ENCODE data around the gene CLRN3. TPM values are rescaled to one million over a fixed set of nuclear protein-coding genes. Genes with fewer than 3 reads are reported as not detected.
A peak's percentile ranks its signal among the peaks of the same experiment; 100 is the strongest.

CLRN3 gene
- total RNA-seq, 1 donor from 2014 or later: not detected

- peaks cover 6% of the 10 kb centered on the region for H3K27me3 ChIP-seq (ENCODE audit: insufficient read depth, low read length)
- Mint-ChIP-seq H3K27ac (ENCODE audit: unreplicated experiment) (no peak overlapping the region), H3K27me3 (ENCODE audit: low read depth, unreplicated experiment) (peaks cover 13% of the 10 kb centered on the region), H3K9me3 (ENCODE audit: unreplicated experiment) (no peaks in the 10 kb centered on the region), H3K36me3 (ENCODE audit: low read depth, unreplicated experiment) (no peaks in the 10 kb centered on the region), H3K4me3 (ENCODE audit: unreplicated experiment) (no peak overlapping the region), H3K4me1 (ENCODE audit: low read depth, unreplicated experiment) (peaks cover 16% of the 10 kb centered on the region)
- H3K4me3 ChIP-seq (ENCODE audit: insufficient read depth, low read depth, low read length): no peak overlapping the region
- DNase-seq (ENCODE audit: low read depth): no peak
- no peaks in the 10 kb centered on the region for H4K20me1 ChIP-seq (ENCODE audit: insufficient read depth, low read length)
- no peak overlapping the region for H3K27ac ChIP-seq (ENCODE audit: low read depth, low read length)
- H3K4me2 ChIP-seq (ENCODE audit: low read length): no peak overlapping the region
- TF ChIP-seq, protein P1, sequence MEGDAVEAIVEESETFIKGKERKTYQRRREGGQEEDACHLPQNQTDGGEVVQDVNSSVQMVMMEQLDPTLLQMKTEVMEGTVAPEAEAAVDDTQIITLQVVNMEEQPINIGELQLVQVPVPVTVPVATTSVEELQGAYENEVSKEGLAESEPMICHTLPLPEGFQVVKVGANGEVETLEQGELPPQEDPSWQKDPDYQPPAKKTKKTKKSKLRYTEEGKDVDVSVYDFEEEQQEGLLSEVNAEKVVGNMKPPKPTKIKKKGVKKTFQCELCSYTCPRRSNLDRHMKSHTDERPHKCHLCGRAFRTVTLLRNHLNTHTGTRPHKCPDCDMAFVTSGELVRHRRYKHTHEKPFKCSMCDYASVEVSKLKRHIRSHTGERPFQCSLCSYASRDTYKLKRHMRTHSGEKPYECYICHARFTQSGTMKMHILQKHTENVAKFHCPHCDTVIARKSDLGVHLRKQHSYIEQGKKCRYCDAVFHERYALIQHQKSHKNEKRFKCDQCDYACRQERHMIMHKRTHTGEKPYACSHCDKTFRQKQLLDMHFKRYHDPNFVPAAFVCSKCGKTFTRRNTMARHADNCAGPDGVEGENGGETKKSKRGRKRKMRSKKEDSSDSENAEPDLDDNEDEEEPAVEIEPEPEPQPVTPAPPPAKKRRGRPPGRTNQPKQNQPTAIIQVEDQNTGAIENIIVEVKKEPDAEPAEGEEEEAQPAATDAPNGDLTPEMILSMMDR (IDR thresholded peaks at IDR 0.05; ENCODE audit: insufficient read depth, low read depth, low read length): no peak
- TF ChIP-seq EZH2 (IDR thresholded peaks at IDR 0.05; ENCODE audit: insufficient read depth, low read length): no peak
- peaks cover 12% of the 10 kb centered on the region for H3K4me1 ChIP-seq (ENCODE audit: insufficient read depth, low read length)
- H3K36me3 ChIP-seq (ENCODE audit: insufficient read depth, low read length): no peaks in the 10 kb centered on the region
- H3K9ac ChIP-seq (ENCODE audit: low read length): no peak overlapping the region
- FAIRE-seq: no peak
- no peaks in the 10 kb centered on the region for H3K9me3 ChIP-seq (ENCODE audit: insufficient read depth, low read depth, low read length)
- no peak overlapping the region for H2AFZ ChIP-seq (ENCODE audit: low read depth, low read length)
- peaks cover 8% of the 10 kb centered on the region for H3K79me2 ChIP-seq (ENCODE audit: insufficient read depth, low read length)
Observed at GRCh38 chr10:127903789-127904188, 11.0 kb upstream of the CLRN3 start.

DNA sequence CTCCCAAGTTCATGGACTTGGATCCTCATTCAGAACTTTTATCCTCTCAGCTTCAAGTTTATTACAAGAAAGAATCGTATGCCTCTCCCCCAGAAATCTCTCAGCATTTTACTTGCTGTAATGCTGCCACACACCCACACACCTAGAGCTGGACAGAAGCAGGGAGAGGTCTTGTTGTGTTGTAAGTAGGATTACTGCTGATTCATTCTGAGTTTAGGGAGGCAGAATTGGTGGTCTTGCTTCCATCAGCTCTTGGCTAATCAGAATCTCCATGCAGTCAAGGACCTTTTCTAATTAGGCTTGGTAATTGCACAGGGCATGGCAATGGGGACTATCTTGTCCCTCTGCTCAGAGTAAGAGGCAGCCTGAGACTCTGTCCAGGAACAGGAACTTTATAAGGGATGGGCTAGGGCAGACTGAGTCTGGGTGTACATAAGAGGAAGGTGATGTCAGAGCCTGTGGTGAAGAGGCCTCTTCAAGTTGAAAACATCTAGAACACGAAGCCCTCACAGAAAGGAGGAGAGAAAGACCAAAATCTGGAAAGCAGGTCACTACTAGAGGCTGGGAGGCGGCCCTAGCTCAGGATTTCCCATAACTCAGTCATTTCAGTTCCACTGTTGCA, 7.1 kb upstream of the CLRN3 start:
- peaks cover 6% of the 10 kb centered on the region for H3K27me3 ChIP-seq (ENCODE audit: insufficient read depth, low read length)
- H3K4me3 Mint-ChIP-seq (ENCODE audit: unreplicated experiment): no peak overlapping the region

GRCh38 chr10:127897177-127897576, 4.4 kb upstream of the CLRN3 start:
- H3K4me2 ChIP-seq (ENCODE audit: low read length): no peak overlapping the region
- no peak for TF ChIP-seq EZH2 (IDR thresholded peaks at IDR 0.05; ENCODE audit: insufficient read depth, low read length)
- TF ChIP-seq, protein P1 (IDR thresholded peaks at IDR 0.05; ENCODE audit: insufficient read depth, low read depth, low read length): no peak
- H3K4me1 ChIP-seq (ENCODE audit: insufficient read depth, low read length): no peaks in the 10 kb centered on the region
- H3K4me3 ChIP-seq (ENCODE audit: insufficient read depth, low read depth, low read length): no peak overlapping the region
- Mint-ChIP-seq H3K4me3 (ENCODE audit: unreplicated experiment) (no peak overlapping the region), H3K36me3 (ENCODE audit: low read depth, unreplicated experiment) (no peaks in the 10 kb centered on the region), H3K27ac (ENCODE audit: unreplicated experiment) (no peak overlapping the region), H3K9me3 (ENCODE audit: unreplicated experiment) (no peaks in the 10 kb centered on the region), H3K27me3 (ENCODE audit: low read depth, unreplicated experiment) (no peaks in the 10 kb centered on the region), H3K4me1 (ENCODE audit: low read depth, unreplicated experiment) (peaks cover 20% of the 10 kb centered on the region)
- no peaks in the 10 kb centered on the region for H3K79me2 ChIP-seq (ENCODE audit: insufficient read depth, low read length)
- H3K27me3 ChIP-seq (ENCODE audit: insufficient read depth, low read length): peaks cover 4% of the 10 kb centered on the region
- no peaks in the 10 kb centered on the region for H4K20me1 ChIP-seq (ENCODE audit: insufficient read depth, low read length)
- FAIRE-seq (no peak), DNase-seq (ENCODE audit: low read depth) (no peak)
- H3K9me3 ChIP-seq (ENCODE audit: insufficient read depth, low read depth, low read length): no peaks in the 10 kb centered on the region
- H3K27ac ChIP-seq (ENCODE audit: low read depth, low read length): no peak overlapping the region
- H3K36me3 ChIP-seq (ENCODE audit: insufficient read depth, low read length): no peaks in the 10 kb centered on the region
- no peak overlapping the region for H3K9ac ChIP-seq (ENCODE audit: low read length)
- H2AFZ ChIP-seq (ENCODE audit: low read depth, low read length): no peak overlapping the region

More for the DNA sequence above, 7.1 kb upstream of the CLRN3 start:
- Mint-ChIP-seq H3K4me1 (ENCODE audit: low read depth, unreplicated experiment) (peaks cover 14% of the 10 kb centered on the region), H3K36me3 (ENCODE audit: low read depth, unreplicated experiment) (no peaks in the 10 kb centered on the region), H3K9me3 (ENCODE audit: unreplicated experiment) (no peaks in the 10 kb centered on the region), H3K27me3 (ENCODE audit: low read depth, unreplicated experiment) (peaks cover 6% of the 10 kb centered on the region), H3K27ac (ENCODE audit: unreplicated experiment) (peak overlapping the region; percentile 51)
- H3K9me3 ChIP-seq (ENCODE audit: insufficient read depth, low read depth, low read length): no peaks in the 10 kb centered on the region
- H3K9ac ChIP-seq (ENCODE audit: low read length): no peak overlapping the region
- no peak for TF ChIP-seq EZH2 (IDR thresholded peaks at IDR 0.05; ENCODE audit: insufficient read depth, low read length)
- TF ChIP-seq, protein P1 (IDR thresholded peaks at IDR 0.05; ENCODE audit: insufficient read depth, low read depth, low read length): no peak
- H3K4me3 ChIP-seq (ENCODE audit: insufficient read depth, low read depth, low read length): no peak overlapping the region
- no peaks in the 10 kb centered on the region for H3K4me1 ChIP-seq (ENCODE audit: insufficient read depth, low read length)
- no peak overlapping the region for H3K4me2 ChIP-seq (ENCODE audit: low read length)
- peak; percentile 49 for DNase-seq (ENCODE audit: low read depth)
- no peaks in the 10 kb centered on the region for H3K79me2 ChIP-seq (ENCODE audit: insufficient read depth, low read length)
- FAIRE-seq: no peak
- H3K36me3 ChIP-seq (ENCODE audit: insufficient read depth, low read length): no peaks in the 10 kb centered on the region
- H4K20me1 ChIP-seq (ENCODE audit: insufficient read depth, low read length): no peaks in the 10 kb centered on the region
- H2AFZ ChIP-seq (ENCODE audit: low read depth, low read length): peak overlapping the region; percentile 27
- H3K27ac ChIP-seq (ENCODE audit: low read depth, low read length): no peak overlapping the region

Data from astrocyte (in vitro differentiated cells and primary cell).